Breast epithelium (tissue), 4 donors: Measurements from ENCODE around the gene WNT11. TPM values are rescaled to one million over a fixed set of nuclear protein-coding genes. Genes with fewer than 3 reads are reported as not detected.

Experiments used
- DNase-seq, 2 donors: peaks; one replicate each; pipeline ENCODE4 v3.0.0-alpha.2; 2019; ENCODE audit warnings: low spot score in 2 of 2
- H3K27ac ChIP-seq, 2 donors: fragments of 200-600 bp; sonication (generic) in 1 of 2; one replicate each; pipeline ENCODE4 v1.5.1; 2016 to 2019; ENCODE audit warnings: mild to moderate bottlenecking in 1 of 2
- H3K27me3 ChIP-seq, 2 donors: fragments of 200-600 bp; sonication (generic) in 1 of 2; one replicate each; pipeline versions ENCODE4 v1.5.1 to v1.6.0; 2017 to 2019; ENCODE audit warnings: control low read depth in 1 of 2, mild to moderate bottlenecking in 1 of 2
- H3K36me3 ChIP-seq: fragments of 200-600 bp; one replicate; pipeline ENCODE4 v1.5.1; 2019
- H3K4me1 ChIP-seq, 2 donors: fragments of 200-600 bp; sonication (generic); one replicate each; pipeline ENCODE4 v1.5.1; 2016 to 2019; ENCODE audit warnings: control low read depth in 1 of 2
- H3K4me3 ChIP-seq, 3 donors: fragments of 200-600 bp; sonication (generic); 1 replicate in 2 of 3; 2 replicates in 1 of 3; pipeline ENCODE4 v1.5.1; 2016 to 2019; ENCODE audit warnings: mild to moderate bottlenecking in 3 of 3, moderate library complexity in 2 of 3
- H3K9me3 ChIP-seq, 2 donors: fragments of 200-600 bp; sonication (generic) in 1 of 2; one replicate each; pipeline ENCODE4 v1.5.1; 2016 to 2019; ENCODE audit warnings: control low read depth in 1 of 2
- POLR2A ChIP-seq: fragments of 450-650 bp; IDR thresholded peaks from one replicate; pipeline ENCODE4 v1.6.1; 2016; ENCODE audit warnings: antibody characterized with exemption, mild to moderate bottlenecking, moderate library complexity
- POLR2AphosphoS5 ChIP-seq, 3 donors: sonication (generic); formaldehyde crosslinking; IDR thresholded peaks; one replicate each; pipeline ENCODE4 v1.6.1; 2017; ENCODE audit warnings: antibody characterized with exemption in 3 of 3
- intact Hi-C: fragments of 100-400 bp; cut with DNase I; formaldehyde crosslinking; loops from one replicate; pipeline ENCODE4 v1.15.1; 2023; ENCODE audit warnings: low total_unique reads
- total RNA-seq, 3 donors: library from RNA; depleted of rRNA; stranded (reverse); fragments of >200 nt; gene quantifications; one replicate each; pipeline ENCODE4 v1.1.0, GENCODE V29; 2016
- TF ChIP-seq, protein P1 (sequence below), 3 donors: fragments of 450-650 bp; IDR thresholded peaks; one replicate each; pipeline ENCODE4 v1.5.1; 2016 to 2017; ENCODE audit warnings: antibody characterized with exemption in 3 of 3, mild to moderate bottlenecking in 3 of 3, moderate library complexity in 3 of 3

Gene WNT11
- total RNA-seq, 3 donors from 2014 or later: 7.0 to 70.6 (median 17.7) TPM

DNA sequence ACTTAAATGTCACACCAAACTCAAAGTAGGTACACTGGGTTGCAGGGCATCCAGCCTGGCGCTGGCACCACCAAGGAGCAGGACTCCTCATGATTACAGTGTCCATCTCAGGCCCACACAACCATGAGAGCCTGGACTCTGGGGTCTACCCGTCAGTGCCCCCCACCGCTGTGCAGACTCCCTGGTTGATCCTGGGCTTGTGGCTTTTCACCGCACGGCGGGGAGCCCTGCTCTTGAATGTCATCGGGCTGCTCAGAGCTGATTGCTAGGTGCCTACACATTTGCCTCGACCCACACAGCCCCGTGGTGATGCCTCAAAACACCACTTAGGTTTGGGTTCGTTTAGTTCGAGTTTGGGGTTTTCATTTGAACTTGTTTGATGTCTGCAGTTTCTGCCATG is 63.0 kb downstream of the WNT11 start:
- no peaks in the 10 kb centered on the region for H3K9me3 ChIP-seq
- no peak overlapping the region for H3K27ac ChIP-seq
- no peaks in the 10 kb centered on the region for H3K36me3 ChIP-seq
- no peak overlapping the region for H3K4me3 ChIP-seq
- no peaks in the 10 kb centered on the region for H3K4me1 ChIP-seq
- no peak for DNase-seq
- intact Hi-C loops: no loop called here
- H3K27me3 ChIP-seq: no peaks in the 10 kb centered on the region
- TF ChIP-seq, protein P1, sequence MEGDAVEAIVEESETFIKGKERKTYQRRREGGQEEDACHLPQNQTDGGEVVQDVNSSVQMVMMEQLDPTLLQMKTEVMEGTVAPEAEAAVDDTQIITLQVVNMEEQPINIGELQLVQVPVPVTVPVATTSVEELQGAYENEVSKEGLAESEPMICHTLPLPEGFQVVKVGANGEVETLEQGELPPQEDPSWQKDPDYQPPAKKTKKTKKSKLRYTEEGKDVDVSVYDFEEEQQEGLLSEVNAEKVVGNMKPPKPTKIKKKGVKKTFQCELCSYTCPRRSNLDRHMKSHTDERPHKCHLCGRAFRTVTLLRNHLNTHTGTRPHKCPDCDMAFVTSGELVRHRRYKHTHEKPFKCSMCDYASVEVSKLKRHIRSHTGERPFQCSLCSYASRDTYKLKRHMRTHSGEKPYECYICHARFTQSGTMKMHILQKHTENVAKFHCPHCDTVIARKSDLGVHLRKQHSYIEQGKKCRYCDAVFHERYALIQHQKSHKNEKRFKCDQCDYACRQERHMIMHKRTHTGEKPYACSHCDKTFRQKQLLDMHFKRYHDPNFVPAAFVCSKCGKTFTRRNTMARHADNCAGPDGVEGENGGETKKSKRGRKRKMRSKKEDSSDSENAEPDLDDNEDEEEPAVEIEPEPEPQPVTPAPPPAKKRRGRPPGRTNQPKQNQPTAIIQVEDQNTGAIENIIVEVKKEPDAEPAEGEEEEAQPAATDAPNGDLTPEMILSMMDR (IDR thresholded peaks at IDR 0.05): no peak

DNA sequence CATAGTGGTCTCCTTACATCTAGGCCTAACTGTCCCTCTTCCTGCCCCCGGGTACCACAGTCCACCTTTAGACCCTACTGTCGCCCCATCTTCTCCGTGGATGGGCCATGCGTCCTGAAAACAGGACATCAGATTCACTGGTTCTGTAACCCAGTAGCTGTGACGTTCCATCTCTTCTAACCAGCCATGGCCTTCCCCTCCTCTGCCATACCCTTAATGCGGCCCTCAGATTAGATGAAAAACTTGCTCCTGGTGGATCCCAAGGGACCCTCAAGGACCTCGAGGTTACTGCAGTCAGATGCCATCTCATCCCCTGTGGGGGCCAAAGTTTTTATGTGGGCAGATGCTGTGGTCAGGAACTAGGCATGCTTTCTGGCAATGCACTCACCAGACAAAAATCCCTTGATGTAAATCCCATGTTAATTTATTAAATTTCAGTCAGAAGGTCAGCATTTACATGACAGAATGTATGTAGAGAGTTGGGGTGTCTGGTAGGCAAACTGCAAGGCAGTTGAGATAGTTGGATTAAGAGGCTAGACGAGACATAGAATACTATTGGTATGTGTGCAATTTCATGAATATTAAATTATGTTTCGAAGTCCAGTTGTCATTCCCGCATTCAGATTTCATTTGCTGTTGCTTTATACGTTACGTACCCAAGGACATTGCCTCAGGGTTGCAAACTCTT is 64.3 kb downstream of the WNT11 start:
- Histone ChIP-seq H3K4me3 (no peak overlapping the region), H3K36me3 (no peaks in the 10 kb centered on the region), H3K9me3 (no peaks in the 10 kb centered on the region), H3K27me3 (no peaks in the 10 kb centered on the region), H3K4me1 (no peaks in the 10 kb centered on the region), H3K27ac (no peak overlapping the region)
- intact Hi-C loops: no loop called here
- TF ChIP-seq POLR2AphosphoS5 (IDR thresholded peaks at IDR 0.05): no peak
- TF ChIP-seq, protein P1 (IDR thresholded peaks at IDR 0.05): no peak
- TF ChIP-seq POLR2A: no peak
- DNase-seq: peak in 1 of 2 donors; percentile 14

GRCh38 chr11:76140912-76141574 is 65.3 kb downstream of the WNT11 start:
- no peak overlapping the region for H3K27ac ChIP-seq

DNA sequence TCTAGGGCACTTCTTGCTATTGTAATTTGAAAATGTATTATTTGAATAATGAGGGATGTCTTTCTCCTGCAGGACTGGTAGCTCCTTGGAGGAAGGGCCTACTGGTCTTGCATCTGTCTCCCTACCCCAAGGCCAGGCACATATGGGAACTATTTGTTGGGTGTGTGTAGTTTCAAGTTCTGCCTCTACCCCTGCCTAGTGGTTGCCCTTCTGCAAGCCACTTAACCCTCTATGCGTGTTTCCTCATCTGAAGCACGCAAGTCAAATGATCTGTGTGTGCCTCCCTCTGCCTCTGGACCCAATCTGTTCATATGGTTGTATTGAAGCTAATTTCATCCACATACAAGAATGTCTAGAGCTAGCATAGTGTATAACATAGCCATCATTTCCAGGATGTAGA is 67.0 kb downstream of the WNT11 start:
- no peak overlapping the region for H3K27ac ChIP-seq
- intact Hi-C loops: no loop called here
- no peaks in the 10 kb centered on the region for H3K9me3 ChIP-seq

More at GRCh38 chr11:76140912-76141574, 65.3 kb downstream of the WNT11 start:
- Histone ChIP-seq H3K27me3 (no peaks in the 10 kb centered on the region), H3K4me1 (no peaks in the 10 kb centered on the region), H3K4me3 (no peak overlapping the region), H3K9me3 (no peaks in the 10 kb centered on the region), H3K36me3 (no peaks in the 10 kb centered on the region)
- TF ChIP-seq, protein P1 (IDR thresholded peaks at IDR 0.05): no peak
- TF ChIP-seq POLR2A (no peak), POLR2AphosphoS5 (IDR thresholded peaks at IDR 0.05) (no peak)
- no peak for DNase-seq
- intact Hi-C loops: no loop called here

More for the DNA sequence above, 67.0 kb downstream of the WNT11 start:
- Histone ChIP-seq H3K4me1 (no peaks in the 10 kb centered on the region), H3K27me3 (no peaks in the 10 kb centered on the region), H3K36me3 (no peaks in the 10 kb centered on the region), H3K4me3 (no peak overlapping the region)
- DNase-seq: no peak
- TF ChIP-seq, protein P1 (IDR thresholded peaks at IDR 0.05): no peak
- TF ChIP-seq POLR2A (no peak), POLR2AphosphoS5 (IDR thresholded peaks at IDR 0.05) (no peak)

Other genes starting within 250 kb of the WNT11 start
- 10 to 100 TPM; 42.3 to 49.9 (median 49.5) TPM for gene THAP12, start 174.6 kb upstream of the WNT11 start, total RNA-seq
- gene GVQW3, start 174.8 kb upstream of the WNT11 start, total RNA-seq: 1 to 10 TPM; 1.3 to 5.4 (median 3.9) TPM
- gene EMSY, start 238.5 kb upstream of the WNT11 start, total RNA-seq: 10 to 100 TPM; 22.9 to 71.3 (median 43.9) TPM